K562 (cell line): ENCODE measurements around the gene CCDC194. TPM values are rescaled to one million over a fixed set of nuclear protein-coding genes. Genes with fewer than 3 reads are reported as not detected.

Experiments
- ARHGAP35 ChIP-seq: fragments of 450-650 bp; IDR thresholded peaks from 2 replicates; pipeline ENCODE4 v1.6.1; 2018; ENCODE audit not compliant: partially characterized antibody
- BHLHE40 ChIP-seq: IDR thresholded peaks from 2 replicates; pipeline ENCODE4 v1.6.1; 2011; ENCODE audit warnings: low read length, improper control_type of control experiment
- HDAC3 ChIP-seq: fragments of 450-650 bp; IDR thresholded peaks from 2 replicates; pipeline ENCODE4 v1.6.1; 2018; ENCODE audit warnings: borderline replicate concordance, mild to moderate bottlenecking, moderate library complexity; ENCODE audit not compliant: partially characterized antibody
- HNRNPH1 ChIP-seq: fragments of 200-400 bp; formaldehyde crosslinking; optimal IDR thresholded peaks from 2 replicates; pipeline ENCODE3; 2017; ENCODE audit warnings: low read depth, mild to moderate bottlenecking, low read length, moderate library complexity
- KDM5B ChIP-seq: fragments of 200-600 bp; sonication (generic); IDR thresholded peaks from 2 replicates; pipeline ENCODE4 v1.6.1; 2012; ENCODE audit warnings: low read depth, mild to moderate bottlenecking, moderate library complexity, low read length, control low read depth, inconsistent platforms; ENCODE audit not compliant: insufficient replicate concordance
- KHSRP ChIP-seq: fragments of 450-650 bp; IDR thresholded peaks from 2 replicates; pipeline ENCODE4 v1.6.1; 2017
- MAFK ChIP-seq: IDR thresholded peaks from 2 replicates; pipeline ENCODE4 v1.6.1; 2011; ENCODE audit warnings: low read length, improper control_type of control experiment
- MBD2 ChIP-seq: sonication (generic); IDR thresholded peaks from 2 replicates; pipeline ENCODE4 v1.6.1; 2016; ENCODE audit warnings: low read depth, borderline replicate concordance
- MIER1 ChIP-seq: fragments of 450-650 bp; IDR thresholded peaks from 2 replicates; pipeline ENCODE4 v1.6.1; 2016; ENCODE audit warnings: antibody characterized with exemption, mild to moderate bottlenecking, low read depth
- NRF1 ChIP-seq, 2 experiments: fragments of 450-650 bp; IDR thresholded peaks in 1 of 2; conservative IDR thresholded peaks in 1 of 2; 2 replicates each; pipeline ENCODE4 v1.6.1; 2014; ENCODE audit warnings: mild to moderate bottlenecking in 2 of 2
- PHF8 ChIP-seq: fragments of 200-600 bp; sonication (generic); IDR thresholded peaks from 2 replicates; pipeline ENCODE4 v1.6.1; 2012; ENCODE audit warnings: mixed run types, mild to moderate bottlenecking, inconsistent platforms, low read length, moderate library complexity, borderline replicate concordance
- POLR3G ChIP-seq: IDR thresholded peaks from 2 replicates; pipeline ENCODE4 v1.6.1; 2011; ENCODE audit not compliant: insufficient read length, insufficient replicate concordance; ENCODE audit errors: extremely low read depth
- RCOR1 ChIP-seq, 2 experiments: IDR thresholded peaks; 2 replicates each; pipeline ENCODE4 v1.6.1; 2012; ENCODE audit warnings: low read depth in 2 of 2, low read length in 2 of 2, borderline replicate concordance in 1 of 2, improper control_type of control experiment in 1 of 2
- TBP ChIP-seq: optimal IDR thresholded peaks from 2 replicates; pipeline ENCODE3; 2011; ENCODE audit warnings: low read depth, low read length, improper control_type of control experiment
- ZFX ChIP-seq: sonication (generic); formaldehyde crosslinking; IDR thresholded peaks from 2 replicates; pipeline ENCODE4 v1.8.0; 2022; ENCODE audit warnings: mild to moderate bottlenecking, missing genetic modification reagents, moderate library complexity
- ZNF239 ChIP-seq: fragments of 250-450 bp; sonication (Bioruptor Pico); IDR thresholded peaks from 2 replicates; pipeline ENCODE4 v1.4.0; 2020; ENCODE audit warnings: mild to moderate bottlenecking
- ZSCAN32 ChIP-seq: fragments of 450-650 bp; formaldehyde crosslinking; IDR thresholded peaks from 2 replicates; pipeline ENCODE4 v1.4.0; 2020; ENCODE audit warnings: mild to moderate bottlenecking, moderate library complexity
- polyA plus RNA-seq, 8 experiments: library from polyadenylated mRNA; depleted of rRNA in 4 of 8; stranded (reverse) in 5 of 8; unstranded in 3 of 8; fragments of >200 nt; fragmentation: Nextera tagmentation in 2 of 8; fragmentation: Illumina TruSeq in 1 of 8; extraction: Ambion mirVana in 2 of 8; extraction: Trizol in 1 of 8; gene quantifications; 2 replicates each; pipeline versions ENCODE4 v1.2.1 to v1.2.3, GENCODE V29; 2011 to 2014; ENCODE audit warnings: inconsistent platforms in 1 of 8, missing spikeins in 1 of 8
- total RNA-seq, 7 experiments: library from RNA; depleted of rRNA in 6 of 7; stranded (reverse); fragments of >200 nt in 6 of 7; fragmentation: Illumina TruSeq in 2 of 7; extraction: Trizol in 2 of 7; gene quantifications; 2 replicates each; pipeline versions ENCODE4 v1.2.1 to v1.2.3, GENCODE V29; 2011 to 2021; ENCODE audit warnings: low replicate concordance in 1 of 7
- TF ChIP-seq, protein P1 (sequence below): fragments of 450-650 bp; IDR thresholded peaks from 2 replicates; pipeline ENCODE4 v1.6.1; 2017; ENCODE audit warnings: antibody characterized with exemption, mild to moderate bottlenecking
- TF ChIP-seq, protein P2 (sequence below): sonication (generic); formaldehyde crosslinking; IDR thresholded peaks from 2 replicates; pipeline ENCODE4 v1.5.0; 2020; ENCODE audit warnings: missing genetic modification reagents
- TF ChIP-seq, protein P3 (sequence below): fragments of 450-650 bp; formaldehyde crosslinking; IDR thresholded peaks from 2 replicates; pipeline ENCODE4 v1.4.0; 2020; ENCODE audit warnings: mild to moderate bottlenecking, moderate library complexity
- TF ChIP-seq, protein P4 (sequence below): fragments of 250-450 bp; sonication (Bioruptor Pico); IDR thresholded peaks from 2 replicates; pipeline ENCODE4 v1.5.0; 2020; ENCODE audit warnings: mild to moderate bottlenecking, borderline replicate concordance

The CCDC194 gene
- total and polyA plus RNA-seq, 9 of the 15 experiments (the other 6 are each of a cell fraction or from before 2014, with no cell fraction given) = 0.13 to 1.3 (median 0.39) TPM; not detected in 3

DNA sequence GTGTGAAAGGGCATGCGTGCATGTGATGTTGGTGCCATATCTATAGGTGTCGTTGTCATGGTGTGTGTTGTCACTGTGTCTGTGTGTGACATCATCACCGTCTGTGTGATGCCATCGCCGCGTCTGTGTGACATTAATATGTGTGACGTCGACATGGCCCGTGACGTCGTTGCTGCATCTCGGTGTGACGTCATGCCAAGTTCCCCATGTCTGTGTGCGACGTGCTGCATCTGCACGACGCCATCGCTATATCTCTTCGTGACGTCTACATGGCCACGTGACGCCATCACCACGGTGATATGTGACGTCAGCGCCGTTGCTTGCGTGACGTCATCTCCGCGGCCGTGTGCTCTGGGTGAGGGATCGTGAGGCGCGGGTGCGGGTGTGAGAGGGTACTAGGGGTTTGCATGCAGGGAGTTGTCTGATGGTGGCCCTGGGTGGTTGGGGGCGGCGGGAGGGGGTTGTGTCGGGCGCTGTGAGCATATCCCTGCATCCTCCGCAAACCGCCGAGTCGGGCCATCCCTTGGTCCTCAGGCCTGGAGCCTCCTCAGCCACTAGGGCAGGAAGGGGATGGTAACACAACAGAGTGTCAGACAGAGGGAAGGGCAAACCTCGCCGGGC lies 42.1 kb downstream of the CCDC194 start (continued):
- TF ChIP-seq, protein P1, sequence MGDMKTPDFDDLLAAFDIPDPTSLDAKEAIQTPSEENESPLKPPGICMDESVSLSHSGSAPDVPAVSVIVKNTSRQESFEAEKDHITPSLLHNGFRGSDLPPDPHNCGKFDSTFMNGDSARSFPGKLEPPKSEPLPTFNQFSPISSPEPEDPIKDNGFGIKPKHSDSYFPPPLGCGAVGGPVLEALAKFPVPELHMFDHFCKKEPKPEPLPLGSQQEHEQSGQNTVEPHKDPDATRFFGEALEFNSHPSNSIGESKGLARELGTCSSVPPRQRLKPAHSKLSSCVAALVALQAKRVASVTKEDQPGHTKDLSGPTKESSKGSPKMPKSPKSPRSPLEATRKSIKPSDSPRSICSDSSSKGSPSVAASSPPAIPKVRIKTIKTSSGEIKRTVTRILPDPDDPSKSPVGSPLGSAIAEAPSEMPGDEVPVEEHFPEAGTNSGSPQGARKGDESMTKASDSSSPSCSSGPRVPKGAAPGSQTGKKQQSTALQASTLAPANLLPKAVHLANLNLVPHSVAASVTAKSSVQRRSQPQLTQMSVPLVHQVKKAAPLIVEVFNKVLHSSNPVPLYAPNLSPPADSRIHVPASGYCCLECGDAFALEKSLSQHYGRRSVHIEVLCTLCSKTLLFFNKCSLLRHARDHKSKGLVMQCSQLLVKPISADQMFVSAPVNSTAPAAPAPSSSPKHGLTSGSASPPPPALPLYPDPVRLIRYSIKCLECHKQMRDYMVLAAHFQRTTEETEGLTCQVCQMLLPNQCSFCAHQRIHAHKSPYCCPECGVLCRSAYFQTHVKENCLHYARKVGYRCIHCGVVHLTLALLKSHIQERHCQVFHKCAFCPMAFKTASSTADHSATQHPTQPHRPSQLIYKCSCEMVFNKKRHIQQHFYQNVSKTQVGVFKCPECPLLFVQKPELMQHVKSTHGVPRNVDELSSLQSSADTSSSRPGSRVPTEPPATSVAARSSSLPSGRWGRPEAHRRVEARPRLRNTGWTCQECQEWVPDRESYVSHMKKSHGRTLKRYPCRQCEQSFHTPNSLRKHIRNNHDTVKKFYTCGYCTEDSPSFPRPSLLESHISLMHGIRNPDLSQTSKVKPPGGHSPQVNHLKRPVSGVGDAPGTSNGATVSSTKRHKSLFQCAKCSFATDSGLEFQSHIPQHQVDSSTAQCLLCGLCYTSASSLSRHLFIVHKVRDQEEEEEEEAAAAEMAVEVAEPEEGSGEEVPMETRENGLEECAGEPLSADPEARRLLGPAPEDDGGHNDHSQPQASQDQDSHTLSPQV = no peak
- TF ChIP-seq ZNF239 (CRISPR knock-in tag) (no peak), PHF8 (no peak), ARHGAP35 (no peak), ZFX (CRISPR knock-in tag) (no peak), BHLHE40 (0 out of 2 replicates have a peak, but pooled peaks have one; percentile 19), KHSRP (peak; percentile 99), NRF1 (conservative IDR thresholded peaks at IDR 0.05 in 1 of 2, IDR thresholded peaks at IDR 0.05 in 1 of 2) (no peak), ZSCAN32 (CRISPR knock-in tag) (no peak), HDAC3 (no peak), MAFK (no peak), KDM5B (no peak), RCOR1 (IDR thresholded peaks at IDR 0.05; ENCODE audit: borderline replicate concordance in 1 of 2, low read depth in 2 of 2, low read length in 2 of 2) (no peak), HNRNPH1 (no peak), MIER1 (no peak), MBD2 (no peak), TBP (no peak), POLR3G (no peak)
- TF ChIP-seq, protein P2, sequence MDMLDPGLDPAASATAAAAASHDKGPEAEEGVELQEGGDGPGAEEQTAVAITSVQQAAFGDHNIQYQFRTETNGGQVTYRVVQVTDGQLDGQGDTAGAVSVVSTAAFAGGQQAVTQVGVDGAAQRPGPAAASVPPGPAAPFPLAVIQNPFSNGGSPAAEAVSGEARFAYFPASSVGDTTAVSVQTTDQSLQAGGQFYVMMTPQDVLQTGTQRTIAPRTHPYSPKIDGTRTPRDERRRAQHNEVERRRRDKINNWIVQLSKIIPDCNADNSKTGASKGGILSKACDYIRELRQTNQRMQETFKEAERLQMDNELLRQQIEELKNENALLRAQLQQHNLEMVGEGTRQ = peak; percentile 72
- TF ChIP-seq, protein P3, sequence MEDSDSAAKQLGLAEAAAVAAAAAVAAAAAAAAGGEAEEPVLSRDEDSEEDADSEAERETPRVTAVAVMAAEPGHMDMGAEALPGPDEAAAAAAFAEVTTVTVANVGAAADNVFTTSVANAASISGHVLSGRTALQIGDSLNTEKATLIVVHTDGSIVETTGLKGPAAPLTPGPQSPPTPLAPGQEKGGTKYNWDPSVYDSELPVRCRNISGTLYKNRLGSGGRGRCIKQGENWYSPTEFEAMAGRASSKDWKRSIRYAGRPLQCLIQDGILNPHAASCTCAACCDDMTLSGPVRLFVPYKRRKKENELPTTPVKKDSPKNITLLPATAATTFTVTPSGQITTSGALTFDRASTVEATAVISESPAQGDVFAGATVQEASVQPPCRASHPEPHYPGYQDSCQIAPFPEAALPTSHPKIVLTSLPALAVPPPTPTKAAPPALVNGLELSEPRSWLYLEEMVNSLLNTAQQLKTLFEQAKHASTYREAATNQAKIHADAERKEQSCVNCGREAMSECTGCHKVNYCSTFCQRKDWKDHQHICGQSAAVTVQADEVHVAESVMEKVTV (CRISPR knock-in tag) = no peak
- TF ChIP-seq, protein P4, sequence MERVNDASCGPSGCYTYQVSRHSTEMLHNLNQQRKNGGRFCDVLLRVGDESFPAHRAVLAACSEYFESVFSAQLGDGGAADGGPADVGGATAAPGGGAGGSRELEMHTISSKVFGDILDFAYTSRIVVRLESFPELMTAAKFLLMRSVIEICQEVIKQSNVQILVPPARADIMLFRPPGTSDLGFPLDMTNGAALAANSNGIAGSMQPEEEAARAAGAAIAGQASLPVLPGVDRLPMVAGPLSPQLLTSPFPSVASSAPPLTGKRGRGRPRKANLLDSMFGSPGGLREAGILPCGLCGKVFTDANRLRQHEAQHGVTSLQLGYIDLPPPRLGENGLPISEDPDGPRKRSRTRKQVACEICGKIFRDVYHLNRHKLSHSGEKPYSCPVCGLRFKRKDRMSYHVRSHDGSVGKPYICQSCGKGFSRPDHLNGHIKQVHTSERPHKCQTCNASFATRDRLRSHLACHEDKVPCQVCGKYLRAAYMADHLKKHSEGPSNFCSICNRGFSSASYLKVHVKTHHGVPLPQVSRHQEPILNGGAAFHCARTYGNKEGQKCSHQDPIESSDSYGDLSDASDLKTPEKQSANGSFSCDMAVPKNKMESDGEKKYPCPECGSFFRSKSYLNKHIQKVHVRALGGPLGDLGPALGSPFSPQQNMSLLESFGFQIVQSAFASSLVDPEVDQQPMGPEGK (CRISPR knock-in tag) = no peak
